OCI-LY3 (cell line): ENCODE measurements around the gene KIF5B.
"Not testable (repeated sequence)": the region's sequence is repeated elsewhere in the genome, so short reads cannot be mapped to it uniquely, and the experiment has no call there.

Experiments used
- H2AFZ ChIP-seq: fragments of 200-600, 300-600 bp; shearing (Covaris generic); 2 replicates; pipeline ENCODE4 v1.6.0; 2014; ENCODE audit warnings: antibody characterized with exemption, low read depth, low read length
- H3K27ac ChIP-seq: fragments of 200-600, 300-600 bp; sonication (generic); 2 replicates; pipeline ENCODE4 v1.5.1; 2014; ENCODE audit warnings: mild to moderate bottlenecking, low read length, moderate library complexity, mixed read lengths
- H3K27me3 ChIP-seq: fragments of 200-600, 300-600 bp; sonication (generic); 2 replicates; pipeline ENCODE4 v1.6.1; 2014; ENCODE audit warnings: low read depth, low read length, mixed read lengths
- H3K36me3 ChIP-seq: fragments of 200-600, 300-600 bp; sonication (generic); replicated peaks from 2 replicates; pipeline ENCODE3; 2014; ENCODE audit warnings: low read depth, low read length, mixed read lengths
- H3K4me1 ChIP-seq: fragments of 300-600, 200-600 bp; sonication (generic); 2 replicates; pipeline ENCODE4 v1.6.1; 2014; ENCODE audit warnings: low read length, mixed read lengths
- H3K4me2 ChIP-seq: fragments of 200-600, 300-600 bp; sonication (generic); 2 replicates; pipeline ENCODE4 v1.6.1; 2014; ENCODE audit warnings: low read length, mixed read lengths
- H3K4me3 ChIP-seq: fragments of 300-600, 200-600 bp; sonication (generic); 2 replicates; pipeline ENCODE4 v1.5.1; 2014; ENCODE audit warnings: antibody characterized with exemption, mild to moderate bottlenecking, low read length, moderate library complexity
- H3K79me2 ChIP-seq: fragments of 300-600, 200-600 bp; shearing (Covaris generic); 2 replicates; pipeline ENCODE4 v1.6.1; 2014; ENCODE audit warnings: mild to moderate bottlenecking, low read length, mixed read lengths
- H3K9ac ChIP-seq: fragments of 300-600, 200-600 bp; shearing (Covaris generic); 2 replicates; pipeline ENCODE4 v1.6.0; 2014; ENCODE audit warnings: mild to moderate bottlenecking, low read length, moderate library complexity
- H3K9me3 ChIP-seq: fragments of 200-600, 300-600 bp; shearing (Covaris generic); 2 replicates; pipeline ENCODE4 v1.6.1; 2014; ENCODE audit warnings: low read length, mixed read lengths; ENCODE audit not compliant: insufficient read depth
- H4K20me1 ChIP-seq: fragments of 200-600, 300-600 bp; sonication (generic); 2 replicates; pipeline ENCODE4 v1.6.1; 2016; ENCODE audit warnings: low read length, mixed read lengths; ENCODE audit not compliant: insufficient read depth
- CTCF ChIP-seq: fragments of 200-600, 300-600 bp; sonication (generic); IDR thresholded peaks from 2 replicates; pipeline ENCODE4 v1.5.1; 2014; ENCODE audit warnings: antibody characterized with exemption, low read length, low read depth
- EZH2phosphoT487 ChIP-seq: fragments of 200-600 bp; shearing (Covaris generic); IDR thresholded peaks from 2 replicates; pipeline ENCODE4 v1.6.1; 2018; ENCODE audit warnings: antibody characterized with exemption, mixed run types, low read depth

KIF5B gene

GRCh38 chr10:31977440-31978155 is 78.6 kb downstream of the KIF5B start:
- Histone ChIP-seq H3K4me2 (peak overlapping the region; percentile 24; the same call in 1 of the 2 replicates), H3K79me2 (no peaks in the 10 kb centered on the region), H3K36me3 (no peaks in the 10 kb centered on the region), H3K27ac (no peak overlapping the region), H3K4me3 (no peak overlapping the region), H3K4me1 (peaks cover 8% of the 10 kb centered on the region), H4K20me1 (no peaks in the 10 kb centered on the region), H3K27me3 (no peaks in the 10 kb centered on the region), H3K9me3 (no peaks in the 10 kb centered on the region), H2AFZ (no peak overlapping the region), H3K9ac (no peak overlapping the region)
- TF ChIP-seq CTCF (no peak), EZH2phosphoT487 (no peak)

- Histone ChIP-seq H3K79me2 (no peaks in the 10 kb centered on the region), H3K4me2 (no peak overlapping the region)
- TF ChIP-seq CTCF, result no peak
- no peak for TF ChIP-seq EZH2phosphoT487
These were observed 81.0 kb downstream of the KIF5B start for GRCh38 chr10:31975157-31975765.

GRCh38 chr10:31974434-31975124 is 81.6 kb downstream of the KIF5B start:
- no peak for TF ChIP-seq EZH2phosphoT487
- no peak for TF ChIP-seq CTCF
- Histone ChIP-seq H3K4me3 (no peak overlapping the region), H3K9me3 (no peaks in the 10 kb centered on the region), H2AFZ (no peak overlapping the region), H3K27me3 (no peaks in the 10 kb centered on the region), H3K79me2 (no peaks in the 10 kb centered on the region), H3K4me2 (no peak overlapping the region), H3K4me1 (peaks cover 8% of the 10 kb centered on the region), H3K36me3 (no peaks in the 10 kb centered on the region), H3K9ac (no peak overlapping the region), H3K27ac (no peak overlapping the region), H4K20me1 (no peaks in the 10 kb centered on the region)

More at GRCh38 chr10:31975157-31975765, 81.0 kb downstream of the KIF5B start:
- Histone ChIP-seq H4K20me1 (no peaks in the 10 kb centered on the region), H2AFZ (no peak overlapping the region), H3K9me3 (no peaks in the 10 kb centered on the region), H3K4me1 (peaks cover 8% of the 10 kb centered on the region), H3K36me3 (no peaks in the 10 kb centered on the region), H3K27ac (no peak overlapping the region), H3K27me3 (no peaks in the 10 kb centered on the region), H3K4me3 (no peak overlapping the region), H3K9ac (no peak overlapping the region)

- H3K27me3 ChIP-seq, result no peaks in the 10 kb centered on the region
- H2AFZ ChIP-seq, result no peak overlapping the region
- TF ChIP-seq EZH2phosphoT487, result no peak
- TF ChIP-seq CTCF, result no peak
- no peak overlapping the region for H3K9ac ChIP-seq
- no peaks in the 10 kb centered on the region for H3K9me3 ChIP-seq
- no peak overlapping the region for H3K27ac ChIP-seq
- H3K79me2 ChIP-seq, result no peaks in the 10 kb centered on the region
- no peak overlapping the region for H3K4me2 ChIP-seq
- H3K36me3 ChIP-seq, result no peaks in the 10 kb centered on the region
- H4K20me1 ChIP-seq, result no peaks in the 10 kb centered on the region
- H3K4me1 ChIP-seq, result peaks cover 6% of the 10 kb centered on the region
- no peak overlapping the region for H3K4me3 ChIP-seq
These were observed 83.6 kb downstream of the KIF5B start for GRCh38 chr10:31972519-31973041.

GRCh38 chr10:31969847-31970246 is 86.4 kb downstream of the KIF5B start:
- H3K4me1 ChIP-seq, H3K79me2 ChIP-seq, H2AFZ ChIP-seq, H3K4me3 ChIP-seq, H4K20me1 ChIP-seq, H3K27me3 ChIP-seq, H3K27ac ChIP-seq, H3K9me3 ChIP-seq, H3K9ac ChIP-seq, H3K4me2 ChIP-seq, H3K36me3 ChIP-seq: not testable (repeated sequence)
